SH-SY5Y (cell line): Measurements from ENCODE around the gene ADAM19.

Experiments
- GATA2 ChIP-seq: IDR thresholded peaks from 2 replicates; pipeline ENCODE4 v1.6.1; 2011; ENCODE audit warnings: mild to moderate bottlenecking, low read depth, low read length
- GATA3 ChIP-seq: IDR thresholded peaks from 2 replicates; pipeline ENCODE4 v1.6.1; 2011; ENCODE audit warnings: low read depth, mild to moderate bottlenecking, low read length, moderate library complexity

GRCh38 chr5:157539503-157540022 is 36.0 kb downstream of the ADAM19 start:
- no peak for TF ChIP-seq GATA3
- TF ChIP-seq GATA2: no peak
